Stimulated activated CD4-positive, alpha-beta T cell treated with anti-CD3 and anti-CD28 coated beads, Interleukin-4, amount 100 ng/mL, for 4 hours (primary cell): ENCODE results near the gene ZNF506.
A peak's percentile ranks its signal among the peaks of the same experiment; 100 is the strongest.
"Not testable (repeated sequence)": the region's sequence is repeated elsewhere in the genome, so short reads cannot be mapped to it uniquely, and the experiment has no call there.

Experiments
- DNase-seq, 2 experiments: peaks; one replicate each; pipeline ENCODE4 v3.0.0-alpha.2; 2020

The ZNF506 gene

DNA sequence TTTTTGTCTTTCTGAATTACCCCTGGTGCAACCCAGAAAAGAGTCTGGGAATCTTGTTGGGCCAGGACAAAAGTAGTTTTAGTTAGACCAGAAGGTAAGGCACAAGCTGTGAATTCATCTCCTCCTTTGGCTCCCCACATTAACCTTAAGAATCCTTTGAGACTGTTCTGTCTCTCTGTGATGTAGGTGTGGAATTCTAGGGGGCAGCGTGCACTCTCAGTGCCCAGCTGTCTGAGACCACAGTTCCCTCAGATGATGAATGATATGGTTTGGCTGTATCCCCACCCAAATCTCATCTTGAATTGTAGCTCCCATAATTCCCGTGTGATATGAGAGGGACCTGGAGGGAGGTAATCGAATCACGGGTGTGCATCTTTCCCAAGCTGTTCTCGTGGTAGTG lies 43.9 kb downstream of the ZNF506 start:
- DNase-seq, result no peak

DNA sequence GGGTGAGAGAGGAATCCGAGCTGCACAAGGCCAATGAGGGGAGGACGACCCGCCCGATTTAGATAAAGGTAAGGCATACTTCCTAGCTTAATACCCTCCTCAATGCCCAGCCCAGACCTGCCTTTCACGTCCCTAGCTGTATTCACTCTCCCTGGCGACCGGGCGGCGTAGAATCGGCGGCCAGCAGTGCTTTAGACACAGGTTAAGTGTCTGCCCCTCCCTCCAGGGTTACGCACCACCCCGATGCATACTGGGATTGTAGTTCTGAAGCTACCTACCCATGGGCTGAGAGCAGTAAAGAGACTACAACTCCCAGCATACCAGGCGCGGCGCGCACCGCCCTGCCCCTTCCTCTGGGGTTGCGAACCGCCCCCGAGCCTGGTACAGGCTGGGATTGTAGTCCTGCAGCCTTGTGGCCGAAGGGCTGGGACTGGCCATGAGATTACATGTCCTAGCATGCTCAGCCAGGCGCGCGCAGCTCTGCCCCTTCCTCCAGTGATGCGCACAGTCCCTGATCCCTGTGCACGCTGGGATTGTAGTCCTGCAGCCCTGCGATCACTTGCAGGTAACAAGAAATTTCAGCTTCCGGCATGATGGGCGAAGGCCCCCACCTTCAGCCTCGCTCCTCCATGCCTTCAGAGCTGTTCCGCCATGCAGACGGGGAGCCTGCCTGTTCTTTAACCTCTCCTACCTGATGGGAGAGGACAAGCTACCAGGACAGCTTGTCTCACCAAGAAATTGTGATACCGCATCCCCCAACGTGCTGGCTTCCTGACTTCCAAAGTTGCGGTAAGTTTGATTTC lies 45.1 kb downstream of the ZNF506 start:
- peak; percentile 84 to 91 for DNase-seq

DNA sequence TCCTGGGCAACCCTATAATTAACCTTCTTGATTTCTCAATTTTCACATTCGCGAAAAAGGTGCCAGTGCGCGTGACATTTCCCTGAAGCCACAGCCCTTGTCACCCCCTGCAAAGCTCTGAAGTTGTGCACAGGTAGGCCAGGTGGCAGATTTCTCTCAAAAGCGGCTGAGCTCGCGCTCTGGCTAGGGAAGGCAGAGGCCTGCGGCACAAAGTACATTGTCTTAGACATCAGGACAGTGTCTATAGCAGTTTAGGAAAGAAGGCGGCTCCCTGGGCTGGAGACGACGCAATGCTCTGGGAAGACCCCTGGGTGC lies 45.7 kb downstream of the ZNF506 start:
- DNase-seq, result no peak

DNA sequence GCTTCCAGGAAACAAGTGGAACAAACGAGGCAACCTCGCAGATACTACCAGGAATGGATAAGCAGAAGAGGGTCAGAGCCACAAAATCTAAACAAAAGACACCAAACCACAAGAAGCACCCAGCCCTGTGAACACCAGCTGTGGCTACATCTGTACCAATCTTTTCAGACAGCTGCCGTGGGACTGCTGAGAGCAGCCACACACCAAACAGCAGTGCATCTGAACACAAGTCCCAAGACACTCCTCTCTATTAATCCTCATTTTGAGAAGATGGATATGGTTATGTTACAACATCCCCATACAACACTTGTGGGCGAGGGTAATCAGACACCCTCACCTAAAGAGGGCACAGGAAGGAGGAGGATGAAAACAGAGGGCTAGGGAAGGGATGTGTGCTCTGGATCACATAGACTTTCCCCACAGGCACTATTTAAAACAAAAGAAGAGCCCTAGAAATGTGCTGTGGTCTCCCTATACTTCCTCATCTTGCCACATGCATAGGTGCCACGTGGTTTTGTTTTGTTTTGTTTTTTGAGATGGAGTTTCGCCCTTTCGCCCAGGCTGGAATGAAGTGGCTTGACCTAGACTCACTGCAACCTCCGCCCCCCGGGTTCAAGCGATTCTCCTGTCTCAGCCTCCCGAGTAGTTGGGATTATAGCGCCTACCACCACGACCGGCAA lies 47.1 kb downstream of the ZNF506 start:
- DNase-seq, result no peak

DNA sequence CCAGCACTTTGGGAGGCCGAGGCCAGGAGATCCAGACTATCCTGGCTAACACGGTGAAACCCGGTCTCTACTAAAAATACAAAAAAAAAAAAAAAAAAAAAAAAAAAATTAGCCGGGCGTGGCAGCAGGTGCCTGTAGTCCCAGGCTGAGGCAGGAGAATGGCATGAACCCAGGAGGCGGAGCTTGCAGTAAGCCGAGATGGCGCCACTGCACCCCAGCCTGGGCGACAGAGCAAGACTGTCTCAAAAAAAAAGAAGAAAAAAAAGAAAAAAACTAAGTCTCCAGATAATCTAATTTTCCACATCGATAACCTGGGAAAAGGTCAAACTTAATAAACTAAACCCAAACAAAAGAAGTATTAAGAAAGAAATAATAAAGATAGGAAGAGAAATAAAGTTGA lies 49.6 kb downstream of the ZNF506 start:
- not testable (repeated sequence) for DNase-seq

DNA sequence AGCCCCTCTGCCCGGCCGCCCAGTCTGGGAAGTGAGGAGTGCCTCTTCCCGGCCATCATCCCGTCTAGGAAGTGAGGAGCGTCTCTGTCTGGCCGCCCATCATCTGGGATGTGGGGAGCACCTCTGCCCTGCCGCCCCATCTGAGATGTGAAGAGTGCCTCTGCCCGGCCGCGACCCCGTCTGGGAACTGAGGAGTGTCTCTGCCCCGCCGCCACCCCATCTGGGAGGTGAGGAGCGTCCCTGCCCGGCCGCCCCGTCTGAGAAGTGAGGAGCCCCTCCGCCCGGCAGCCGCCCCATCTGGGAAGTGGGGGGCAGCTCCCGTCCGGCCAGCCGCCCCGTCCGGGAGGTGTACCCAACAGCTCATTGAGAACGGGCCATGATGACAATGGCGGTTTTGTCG lies 51.6 kb downstream of the ZNF506 start:
- not testable (repeated sequence) for DNase-seq

DNA sequence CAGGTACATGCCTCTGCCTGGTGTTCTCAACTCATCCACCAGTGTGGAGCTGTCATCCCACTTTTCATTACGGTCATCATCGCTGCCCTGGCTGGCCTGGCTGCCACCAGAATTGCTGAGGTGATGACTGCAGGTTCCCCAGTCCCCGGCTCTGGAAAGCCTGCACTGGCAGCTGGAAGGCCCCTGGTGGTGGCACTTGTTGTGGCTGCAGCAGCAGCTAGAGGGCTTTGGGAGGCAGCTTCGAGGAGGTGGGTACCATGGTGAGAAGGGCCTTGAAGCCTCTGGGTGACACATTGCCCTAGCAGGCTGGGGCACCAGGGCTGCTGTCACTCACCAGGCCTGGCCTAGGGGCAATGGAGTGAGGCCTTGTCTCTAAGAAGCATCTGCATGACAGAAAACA lies 63.4 kb downstream of the ZNF506 start:
- no peak for DNase-seq

DNA sequence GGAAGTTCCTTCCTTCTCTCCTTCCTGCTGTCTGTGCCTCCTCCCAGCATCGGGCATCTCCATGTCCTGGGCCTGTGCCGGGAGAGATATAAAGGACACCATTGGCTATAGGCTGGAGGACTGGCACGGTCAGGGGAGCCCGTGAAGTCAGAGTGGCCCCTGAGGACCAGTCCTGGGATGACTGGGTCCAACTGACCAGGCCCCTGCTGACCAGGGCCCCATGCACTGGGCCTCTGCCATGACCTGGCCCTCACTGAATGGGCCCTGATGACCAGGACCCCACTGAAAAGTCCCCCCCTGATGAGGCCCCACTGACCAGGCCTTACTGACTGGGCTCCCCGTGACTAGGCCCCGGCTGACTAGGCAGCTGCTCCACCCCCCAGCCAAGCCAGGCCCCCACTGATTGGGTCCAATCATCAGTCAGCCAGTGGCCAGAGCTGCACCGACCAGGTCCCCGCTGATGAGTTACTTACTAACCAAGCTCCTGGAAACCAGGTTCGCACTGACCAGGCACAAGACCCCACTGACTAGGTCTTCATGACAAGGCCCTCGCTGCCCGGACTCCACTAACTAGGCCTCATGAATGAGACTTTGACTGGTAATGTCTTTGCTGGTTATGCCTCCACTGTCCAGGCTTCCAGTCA lies 68.7 kb downstream of the ZNF506 start:
- DNase-seq, result no peak

DNA sequence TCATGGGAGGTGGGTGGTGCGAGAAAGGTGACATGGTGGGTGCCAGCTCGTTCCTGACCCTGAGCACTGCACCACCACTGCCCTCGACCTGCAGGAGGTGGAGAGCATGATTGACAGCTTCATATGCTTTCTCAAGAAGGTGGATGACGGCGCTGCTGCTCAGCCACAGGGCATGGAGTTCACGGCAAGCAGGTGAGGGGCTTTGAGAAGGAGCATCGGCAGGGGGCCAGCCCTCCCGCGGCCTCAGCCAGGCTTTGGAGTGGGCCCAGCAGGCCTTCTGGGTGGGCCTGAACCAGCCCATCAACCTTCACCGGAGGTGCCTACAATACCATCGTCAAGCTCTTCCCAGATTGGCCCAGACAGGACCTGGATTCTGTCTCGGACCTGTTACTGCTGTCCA lies 69.7 kb downstream of the ZNF506 start:
- no peak for DNase-seq

DNA sequence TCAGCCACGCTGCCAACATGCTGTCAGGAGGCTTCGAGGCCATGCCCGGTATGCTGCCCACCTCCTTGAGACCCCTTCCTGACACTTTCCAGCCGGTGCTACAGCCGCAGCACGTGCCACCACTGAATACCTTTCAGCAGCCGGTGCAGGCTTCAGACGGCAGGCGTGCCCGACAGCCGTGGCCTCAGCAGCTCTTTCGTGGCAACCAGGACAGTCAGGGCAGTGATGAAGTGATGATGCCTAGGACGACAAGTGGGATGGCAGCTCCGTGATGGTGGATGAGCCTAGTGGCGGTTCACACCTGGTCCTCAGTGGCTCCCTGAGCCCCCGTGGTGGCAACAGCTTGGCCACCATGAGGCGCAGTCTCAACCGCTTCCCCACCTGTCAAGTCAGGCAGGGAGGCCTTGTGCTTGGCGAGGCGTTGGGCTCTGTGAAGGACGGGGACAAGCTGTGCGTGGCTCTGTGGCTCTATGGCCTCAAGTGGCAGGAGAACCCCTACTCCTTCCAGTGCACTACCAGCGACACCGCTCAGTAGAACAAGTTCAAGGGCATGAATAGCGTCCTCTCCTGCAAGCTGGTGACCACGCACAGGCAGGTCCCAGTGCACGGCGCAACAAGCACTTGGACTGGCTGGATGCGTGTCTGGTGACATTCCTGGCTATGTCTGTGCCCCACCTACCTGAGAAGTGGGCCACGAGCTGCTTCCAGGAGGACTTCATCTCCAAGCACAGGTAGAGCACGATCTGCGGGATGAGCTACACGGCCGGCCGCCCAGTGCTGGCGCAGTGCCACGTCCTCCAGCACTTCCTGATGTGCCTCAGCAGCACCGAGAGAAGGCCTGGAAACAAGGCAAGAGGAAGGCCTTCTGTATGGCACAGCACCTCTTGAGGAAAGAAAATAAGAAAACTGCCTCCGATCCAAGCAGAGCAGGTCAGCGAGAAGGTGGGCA lies 70.4 kb downstream of the ZNF506 start:
- no peak for DNase-seq

DNA sequence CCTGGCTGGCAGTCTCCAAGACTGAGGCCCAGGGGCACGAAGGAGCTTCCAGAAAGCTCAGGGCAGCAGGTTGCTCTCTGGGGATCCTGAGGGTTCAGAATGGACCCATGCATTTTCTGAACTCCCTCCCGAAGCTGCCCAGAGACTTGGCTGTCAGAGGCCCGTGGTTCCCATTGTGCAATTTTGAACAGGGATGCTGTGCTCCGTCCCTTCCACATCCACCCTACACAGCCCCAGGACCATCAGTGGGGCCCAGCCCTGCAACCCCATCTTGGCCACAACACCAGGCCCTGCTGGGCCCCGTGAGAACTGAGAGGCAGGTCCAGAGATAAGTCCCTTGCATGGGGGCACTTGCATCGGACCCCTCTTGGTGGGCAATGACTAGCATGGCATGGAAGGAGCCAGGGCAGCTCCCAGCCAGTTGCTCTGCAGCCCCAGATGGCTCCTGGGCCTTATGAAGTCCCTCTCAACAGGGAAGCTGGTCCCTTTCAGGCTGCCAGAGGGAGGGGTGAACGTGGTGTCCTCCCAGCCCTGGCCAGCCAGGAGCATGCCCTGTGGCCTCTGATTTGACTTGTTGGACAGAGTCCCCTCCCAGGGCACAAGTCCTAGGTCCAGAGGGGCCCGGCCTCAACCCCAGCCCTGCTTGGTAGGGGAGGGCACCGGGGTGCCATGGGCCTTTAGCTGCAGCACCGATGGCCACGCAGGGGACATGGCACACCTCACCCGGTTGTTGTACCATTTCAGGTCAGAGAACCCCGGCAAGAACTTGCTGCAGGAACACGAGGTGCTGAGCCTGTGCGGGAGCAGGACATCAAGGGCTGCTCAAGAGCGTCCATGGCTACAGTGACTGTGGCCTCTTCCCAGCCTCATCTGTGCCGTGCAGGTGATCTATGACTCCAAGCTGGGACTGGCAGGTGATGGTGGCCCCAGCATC lies 71.4 kb downstream of the ZNF506 start:
- DNase-seq, result no peak

DNA sequence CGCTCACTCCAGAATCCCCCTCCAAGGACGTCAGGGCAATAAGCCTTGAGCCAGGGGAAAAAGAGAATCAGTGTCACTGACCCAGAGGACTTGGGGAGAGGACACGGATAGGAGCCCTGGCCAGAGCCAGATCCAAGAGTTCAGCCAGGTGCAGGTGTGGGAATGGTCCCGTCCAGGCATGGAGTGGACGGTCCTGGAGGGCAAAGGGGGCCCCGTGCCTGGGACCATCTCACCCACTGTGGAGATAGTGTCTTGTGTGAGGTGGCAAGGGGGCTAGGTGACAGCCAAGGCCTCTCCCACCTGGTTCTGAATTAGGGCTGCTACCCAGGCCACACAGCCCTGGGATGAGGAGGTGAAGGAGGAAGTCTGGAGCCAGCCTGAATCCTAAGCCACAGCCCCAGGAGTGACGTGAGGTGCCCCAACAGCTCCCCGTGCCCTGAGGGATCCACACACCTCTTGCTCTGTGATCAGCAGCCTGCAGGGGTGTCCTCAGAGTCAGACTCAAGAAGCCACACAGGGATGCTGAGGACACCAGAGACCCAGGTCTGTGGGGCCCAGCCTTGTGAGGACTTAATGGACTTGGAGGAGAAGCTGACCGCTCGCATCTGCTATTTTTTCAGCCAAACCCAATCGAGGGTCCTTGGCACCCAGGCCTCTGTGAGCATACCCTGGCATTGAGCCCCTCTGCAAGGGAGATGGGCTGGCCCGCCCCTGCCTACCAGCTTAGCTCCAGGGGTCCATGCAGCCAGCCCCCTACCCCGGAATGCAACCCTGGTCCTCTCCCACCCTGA lies 72.2 kb downstream of the ZNF506 start:
- DNase-seq, result no peak

DNA sequence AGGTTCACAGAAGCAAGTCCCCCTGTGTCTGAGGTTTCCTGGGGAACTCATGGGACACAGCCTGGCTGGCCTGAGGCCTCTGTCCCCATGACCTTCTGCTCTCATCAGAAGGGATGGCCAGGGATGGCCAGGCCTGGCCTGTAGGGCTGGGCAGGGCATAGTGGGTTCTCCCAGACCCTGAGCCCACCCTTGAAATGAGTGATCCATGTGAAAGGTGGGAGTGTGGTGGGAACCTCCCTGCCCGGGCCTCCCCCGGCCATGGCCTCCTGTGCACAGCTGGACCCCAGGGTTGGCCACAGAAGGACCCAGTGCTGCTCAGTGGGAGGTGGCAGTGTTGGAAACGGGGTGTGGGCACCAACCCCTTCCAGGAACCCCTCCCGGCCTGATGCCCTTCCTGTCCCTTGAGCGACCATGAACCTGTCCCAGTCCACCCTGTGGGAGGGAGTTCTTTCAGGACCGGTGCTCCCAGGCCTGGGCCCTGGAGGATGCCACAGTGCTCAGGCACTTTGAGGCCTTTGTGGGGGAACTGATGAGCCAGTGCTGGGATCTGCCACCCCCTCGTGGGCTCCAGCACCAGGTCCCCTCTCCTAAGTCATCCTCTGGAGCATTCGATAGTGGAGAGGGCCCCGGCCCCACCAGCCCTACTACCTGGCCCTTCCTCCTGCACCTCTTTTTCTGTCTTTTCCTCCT lies 73.2 kb downstream of the ZNF506 start:
- DNase-seq, result no peak

DNA sequence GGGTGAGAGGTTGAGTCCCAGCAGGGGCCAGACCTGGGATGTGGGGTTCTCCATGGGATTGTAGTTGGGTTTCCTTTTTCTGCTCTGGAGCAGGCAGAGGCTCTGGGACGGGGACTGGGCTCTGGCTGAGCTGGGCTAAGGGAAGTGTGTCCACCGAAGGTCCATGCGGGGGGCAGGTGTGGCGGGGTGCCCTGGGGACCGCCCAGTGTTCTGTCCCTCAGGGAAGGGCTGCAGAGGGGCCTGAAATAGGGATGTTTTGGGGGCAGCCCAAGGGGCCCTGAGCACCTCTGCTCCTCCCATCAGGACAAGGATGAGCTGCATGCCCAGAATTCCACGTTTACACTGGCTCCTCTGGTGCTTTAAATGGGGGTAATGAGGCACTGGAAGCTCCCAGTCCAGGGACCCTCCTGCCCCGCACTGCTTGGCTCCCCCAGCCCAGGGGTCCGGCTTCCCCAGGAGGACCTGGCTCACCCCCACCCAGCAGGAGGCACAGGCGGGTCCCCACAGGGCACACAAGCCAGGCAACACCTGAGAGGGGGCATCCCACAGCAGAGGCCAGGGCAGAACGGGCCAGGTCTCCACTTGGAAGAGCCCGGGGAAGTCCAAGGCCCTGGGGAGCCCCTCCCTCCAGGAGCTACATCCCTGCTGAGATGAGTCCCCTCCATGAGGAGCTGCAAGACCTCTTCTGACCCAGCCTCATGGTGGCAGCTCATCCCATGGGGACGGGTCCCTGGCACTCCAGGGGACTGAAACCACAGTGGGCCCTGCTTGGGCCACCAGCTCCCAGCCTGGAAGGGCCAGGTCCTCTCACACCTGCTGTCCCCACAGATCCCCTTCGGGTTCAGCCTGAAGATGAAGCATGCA lies 74.0 kb downstream of the ZNF506 start:
- no peak for DNase-seq

DNA sequence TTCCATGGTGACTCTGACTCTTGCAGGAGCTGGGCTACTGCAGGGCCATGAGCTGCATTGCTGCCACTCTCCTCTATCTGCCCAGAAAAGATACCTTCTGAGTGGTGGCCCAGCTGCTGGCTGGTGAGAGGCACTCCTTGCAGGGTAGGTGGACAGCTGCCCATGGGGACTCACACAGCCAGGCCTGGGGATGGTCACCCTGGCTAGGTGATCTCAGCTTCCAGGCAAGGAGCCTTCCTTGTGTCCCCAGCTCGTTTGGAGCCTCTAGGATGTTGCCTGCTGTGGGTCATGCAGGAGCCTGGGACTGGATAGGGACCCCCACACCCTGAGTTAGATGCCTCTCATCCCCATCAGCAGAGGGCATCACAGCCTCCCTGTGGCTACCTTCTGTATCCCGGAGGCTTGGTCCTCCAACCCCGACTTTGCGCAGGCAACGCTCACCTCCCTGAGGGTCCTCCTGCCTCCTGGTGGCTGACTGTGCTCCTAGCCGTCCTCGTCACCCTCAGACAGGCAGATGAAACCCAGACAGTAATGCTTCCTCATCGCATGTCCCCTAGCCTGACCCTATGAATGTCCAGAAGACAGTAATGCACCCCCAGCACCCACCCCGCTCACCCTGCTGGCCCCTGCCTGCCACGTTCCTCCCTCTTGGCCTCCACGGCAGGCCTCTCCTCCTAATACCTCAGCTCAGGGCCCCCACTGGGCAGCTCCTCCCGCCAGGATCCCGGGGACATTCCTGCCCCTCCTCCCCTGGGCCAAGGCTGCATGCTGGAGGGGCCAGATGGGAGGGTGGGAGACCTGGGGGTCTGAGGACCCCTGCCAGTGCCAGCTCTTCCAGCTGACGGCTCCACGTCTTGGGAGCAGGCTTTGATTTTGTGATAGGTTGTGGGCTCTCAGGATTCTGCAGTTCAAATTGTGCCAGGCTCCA lies 75.0 kb downstream of the ZNF506 start:
- DNase-seq, result no peak

DNA sequence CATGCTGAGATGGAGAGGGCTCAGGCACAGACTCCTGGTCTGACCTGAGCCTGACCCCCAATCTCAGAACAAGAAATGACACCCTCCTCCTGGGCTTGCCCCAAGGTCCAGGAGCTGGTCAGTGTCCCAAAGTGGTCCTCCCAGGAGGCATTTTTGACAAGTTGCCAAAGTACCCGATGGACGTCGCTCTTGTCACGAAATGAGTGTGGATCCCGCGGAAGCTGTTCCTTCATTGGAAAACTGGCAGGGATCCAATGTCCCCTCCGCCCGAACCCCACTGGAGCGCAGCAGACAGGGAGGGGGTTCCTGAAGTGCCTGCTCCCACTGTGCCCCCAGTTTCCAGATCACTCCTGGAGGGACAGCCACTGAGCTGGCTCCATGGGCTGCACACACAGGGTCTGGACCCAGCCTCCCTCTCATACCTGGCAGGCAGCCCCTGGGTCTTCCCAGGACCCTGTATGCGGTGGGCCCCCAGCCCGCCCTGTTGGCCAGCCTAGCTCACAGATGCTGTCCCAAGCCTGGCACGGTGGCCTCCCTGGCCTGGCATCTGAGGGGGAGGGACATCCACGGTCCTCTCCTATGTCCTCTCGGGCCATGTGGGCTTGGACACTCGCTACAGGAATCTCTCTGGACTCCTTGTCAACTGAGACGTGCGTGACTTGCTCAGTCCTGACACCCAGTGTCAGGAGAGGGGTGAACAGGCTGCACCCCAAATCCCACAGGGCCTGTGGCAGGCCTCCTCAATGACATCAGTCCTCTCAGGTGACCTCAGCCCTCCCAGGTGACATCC lies 75.9 kb downstream of the ZNF506 start:
- no peak for DNase-seq

DNA sequence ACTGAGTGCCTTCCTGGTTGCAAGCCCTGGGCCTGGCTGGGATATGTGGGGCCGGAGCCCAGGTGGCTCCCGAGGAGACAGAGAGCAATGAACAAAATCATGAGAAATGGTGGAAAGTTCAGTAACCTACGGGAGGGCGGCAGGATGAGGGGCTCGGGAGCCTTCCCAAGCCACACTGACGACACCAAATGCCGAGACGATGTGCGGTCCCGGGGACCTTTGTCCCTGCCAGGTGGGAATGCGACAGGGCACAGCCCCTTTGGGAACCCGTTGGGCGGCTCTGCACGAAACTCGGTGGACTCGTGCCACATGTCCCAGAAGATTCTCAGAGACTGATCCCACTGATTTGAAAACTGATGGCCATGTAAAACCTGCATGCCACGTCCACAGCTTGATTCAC lies 76.9 kb downstream of the ZNF506 start:
- DNase-seq, result no peak
